GM12892 (cell line): ENCODE results near the gene REXO1.

ENCODE experiments used
- POLR2AphosphoS5 ChIP-seq: IDR thresholded peaks from 2 replicates; pipeline ENCODE4 v1.6.1; 2011; ENCODE audit warnings: low read depth, low read length, control low read depth
- TAF1 ChIP-seq: IDR thresholded peaks from 2 replicates; pipeline ENCODE4 v1.6.1; 2011; ENCODE audit warnings: low read depth, mild to moderate bottlenecking, control low read depth, low read length, borderline replicate concordance

DNA sequence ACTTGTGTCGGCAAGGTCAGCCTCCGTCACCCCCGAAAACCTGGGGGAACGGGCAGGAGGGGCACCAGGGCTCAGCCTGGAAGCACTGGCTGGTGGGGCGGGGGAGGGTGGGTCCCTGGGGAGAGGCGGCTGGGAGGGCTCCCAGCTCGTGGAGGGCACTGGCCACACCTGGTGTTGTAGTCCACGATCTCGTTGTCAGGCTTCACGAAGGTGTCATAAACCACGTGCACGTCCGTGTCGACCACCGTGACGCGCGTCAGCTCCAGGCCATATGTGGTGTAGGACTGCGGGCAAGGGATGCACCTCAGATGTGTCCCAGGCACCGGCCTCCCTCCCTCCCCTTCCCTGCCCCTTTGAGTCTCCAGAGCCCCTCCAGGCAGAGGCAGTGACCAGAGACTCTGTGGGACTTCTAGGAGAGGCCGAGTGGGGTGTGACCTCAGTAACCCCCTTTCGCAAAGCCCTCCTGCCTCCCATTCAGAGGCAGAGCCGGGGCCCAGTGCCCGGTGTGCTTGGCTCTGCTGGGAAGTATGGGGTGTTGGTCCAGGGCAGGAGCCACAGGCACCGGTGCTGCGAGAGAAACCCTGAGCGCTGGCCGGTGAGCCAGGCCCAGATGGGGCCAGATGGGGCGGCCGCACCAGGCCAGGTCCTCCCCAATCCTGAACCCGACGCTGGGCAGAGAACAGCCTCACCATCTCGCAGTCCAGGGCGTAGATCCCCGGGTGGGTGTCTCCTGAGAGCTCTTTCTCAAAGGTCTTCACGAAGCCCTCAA lies 31.6 kb downstream of the REXO1 start:
- TF ChIP-seq POLR2AphosphoS5: no peak
- TF ChIP-seq TAF1: no peak
